Stimulated activated CD8-positive, alpha-beta memory T cell treated with anti-CD3 and anti-CD28 coated beads, Interleukin-12 subunit alpha, Interleukin-12 subunit beta, amount 100 ng/mL, for 1 hour (primary cell): ENCODE results near the gene IL13.
"Not testable (repeated sequence)": the region's sequence is repeated elsewhere in the genome, so short reads cannot be mapped to it uniquely, and the experiment has no call there.

ENCODE experiments used
- DNase-seq: peaks from one replicate; pipeline ENCODE4 v3.0.0-alpha.2; 2020; ENCODE audit warnings: low read depth

The IL13 gene

GRCh38 chr5:132657676-132658380 is at the start of gene IL13:
Gene IL13 (plus strand): TSS chr5:132658173. CDS start chr5:132658187, 14 bp downstream.
- no peak for DNase-seq

GRCh38 chr5:132611965-132612364 is 46.0 kb upstream of the IL13 start:
- no peak for DNase-seq

GRCh38 chr5:132612846-132613245 is 45.1 kb upstream of the IL13 start:
- DNase-seq, result no peak

DNA sequence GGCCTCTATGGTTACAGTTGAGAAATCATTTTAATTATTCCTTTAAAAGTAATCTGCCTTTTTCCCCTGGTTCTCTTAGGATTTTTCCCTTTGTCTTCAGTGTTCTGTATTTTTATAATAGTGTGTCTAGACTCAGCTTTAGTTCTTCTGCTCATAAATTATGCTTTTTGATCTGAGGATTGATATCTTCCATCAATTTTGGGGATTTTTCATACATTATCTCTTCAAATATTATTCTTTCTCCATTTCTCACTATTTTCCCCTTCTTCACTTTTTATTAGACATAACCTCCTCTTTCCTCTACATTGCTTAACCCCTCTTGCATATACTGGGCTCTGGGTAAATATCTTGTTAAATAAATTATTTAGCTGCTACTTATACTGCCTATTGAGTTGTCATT is 36.3 kb upstream of the IL13 start:
- no peak for DNase-seq

- no peak for DNase-seq
Measured at GRCh38 chr5:132622608-132623007, 35.4 kb upstream of the IL13 start.

DNA sequence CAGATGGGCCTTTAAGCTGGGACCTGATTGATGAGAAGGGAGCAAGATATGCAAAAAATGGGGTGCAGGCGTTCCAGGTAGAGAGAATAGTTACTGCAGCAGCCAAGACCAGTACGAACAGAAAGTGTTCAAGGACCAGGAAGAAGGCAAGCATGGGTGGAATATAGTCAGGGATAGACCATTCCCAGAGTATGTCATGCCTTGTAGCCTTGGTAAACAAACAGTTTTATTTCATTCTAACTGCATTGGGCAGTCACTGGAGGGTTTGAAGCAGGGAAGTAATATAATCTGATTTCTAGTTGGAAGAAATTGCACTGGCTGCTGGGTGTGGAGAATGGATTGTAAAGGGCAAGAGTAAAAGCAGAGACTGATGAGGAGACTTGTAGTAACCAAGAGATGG is 30.5 kb upstream of the IL13 start:
- DNase-seq, result no peak

GRCh38 chr5:132628814-132629213 is 29.2 kb upstream of the IL13 start:
- DNase-seq, result no peak

GRCh38 chr5:132629230-132629944 is 28.6 kb upstream of the IL13 start:
- DNase-seq, result no peak

DNA sequence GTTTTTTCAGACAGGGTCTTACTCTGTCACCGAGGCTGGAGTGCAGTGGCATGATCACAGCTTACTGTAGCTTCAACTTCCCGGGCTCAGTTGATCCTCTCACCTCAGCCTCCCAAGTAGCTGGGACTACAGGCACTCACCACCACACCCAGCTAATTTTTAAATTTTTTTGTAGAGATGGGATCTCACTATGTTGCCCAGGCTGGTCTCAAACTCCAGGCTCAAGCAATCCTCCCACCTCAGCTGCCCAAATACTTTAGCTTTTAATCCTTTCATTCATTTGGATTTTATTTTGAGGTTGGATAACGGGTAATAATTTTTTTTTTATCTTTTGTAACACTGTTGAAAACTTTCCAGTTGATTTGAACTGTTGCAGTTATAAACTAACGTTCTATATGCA is 24.4 kb upstream of the IL13 start:
- DNase-seq, result not testable (repeated sequence)

DNA sequence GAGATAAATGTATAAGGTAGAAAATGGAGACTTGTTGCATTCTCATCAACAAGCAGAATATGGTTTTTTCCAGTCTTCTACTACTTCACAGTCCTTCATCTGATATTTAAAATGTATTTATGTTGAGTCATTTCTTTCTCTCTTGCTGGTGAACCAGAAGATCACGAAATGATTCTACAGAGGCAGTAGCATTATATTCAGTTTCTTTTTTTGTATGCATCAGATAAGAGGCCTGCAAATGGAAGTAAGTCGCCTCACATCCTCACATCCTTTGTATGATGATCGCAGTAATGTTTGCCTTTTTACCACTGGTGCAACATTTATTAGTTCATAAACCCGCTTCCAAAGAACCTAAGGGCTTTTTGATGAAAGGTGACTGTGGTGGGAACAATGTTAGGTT is 22.1 kb upstream of the IL13 start:
- no peak for DNase-seq

DNA sequence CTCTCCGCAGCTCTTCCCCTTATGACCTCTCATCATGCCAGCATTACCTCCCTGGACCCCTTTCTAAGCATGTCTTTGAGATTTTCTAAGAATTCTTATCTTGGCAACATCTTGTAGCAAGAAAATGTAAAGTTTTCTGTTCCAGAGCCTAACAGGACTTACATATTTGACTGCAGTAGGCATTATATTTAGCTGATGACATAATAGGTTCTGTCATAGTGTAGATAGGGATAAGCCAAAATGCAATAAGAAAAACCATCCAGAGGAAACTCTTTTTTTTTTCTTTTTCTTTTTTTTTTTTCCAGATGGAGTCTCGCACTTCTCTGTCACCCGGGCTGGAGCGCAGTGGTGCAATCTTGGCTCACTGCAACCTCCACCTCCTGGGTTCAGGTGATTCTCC is 20.7 kb upstream of the IL13 start:
- DNase-seq, result no peak

GRCh38 chr5:132639706-132640130 is 18.3 kb upstream of the IL13 start:
- no peak for DNase-seq

DNA sequence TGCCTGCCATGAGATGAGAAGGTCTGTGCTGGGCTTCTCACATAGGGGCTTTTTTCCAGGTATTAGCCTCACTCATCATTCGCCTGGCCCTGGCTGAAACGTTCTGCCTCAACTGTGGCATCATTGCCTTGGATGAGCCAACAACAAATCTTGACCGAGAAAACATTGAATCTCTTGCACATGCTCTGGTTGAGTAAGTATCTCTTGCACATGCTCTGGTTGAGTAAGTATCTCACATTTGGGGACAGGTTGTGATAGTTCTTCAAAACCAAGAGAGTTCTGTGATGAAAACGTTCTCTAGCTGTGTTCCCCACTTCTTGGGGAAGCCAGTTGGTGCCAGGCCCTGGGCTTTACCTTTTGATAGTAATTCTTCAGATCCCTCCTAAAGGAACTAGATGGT is 17.4 kb upstream of the IL13 start:
- DNase-seq, result no peak

GRCh38 chr5:132641241-132641723 is 16.7 kb upstream of the IL13 start:
- no peak for DNase-seq

DNA sequence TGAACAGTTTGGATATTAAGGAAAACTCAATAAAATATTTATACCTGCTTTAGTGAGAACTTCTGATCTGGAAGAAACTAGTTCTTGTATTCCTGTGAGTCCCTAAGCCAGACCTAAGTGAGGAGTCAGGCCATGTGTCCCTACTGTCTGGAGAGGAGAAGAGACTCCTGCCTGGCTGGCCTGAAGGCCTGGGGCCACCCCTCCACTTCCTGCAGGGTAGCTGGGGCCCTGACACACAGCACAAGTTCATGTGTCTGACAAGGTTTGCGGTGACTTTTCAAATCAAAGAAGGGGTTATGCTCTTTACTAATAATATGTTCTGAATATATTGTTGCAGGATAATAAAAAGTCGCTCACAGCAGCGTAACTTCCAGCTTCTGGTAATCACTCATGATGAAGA is 16.1 kb upstream of the IL13 start:
- no peak for DNase-seq

GRCh38 chr5:132644177-132644576 is 13.8 kb upstream of the IL13 start:
- DNase-seq, result no peak

- no peak for DNase-seq
Measured at GRCh38 chr5:132646583-132647266, 11.2 kb upstream of the IL13 start.

DNA sequence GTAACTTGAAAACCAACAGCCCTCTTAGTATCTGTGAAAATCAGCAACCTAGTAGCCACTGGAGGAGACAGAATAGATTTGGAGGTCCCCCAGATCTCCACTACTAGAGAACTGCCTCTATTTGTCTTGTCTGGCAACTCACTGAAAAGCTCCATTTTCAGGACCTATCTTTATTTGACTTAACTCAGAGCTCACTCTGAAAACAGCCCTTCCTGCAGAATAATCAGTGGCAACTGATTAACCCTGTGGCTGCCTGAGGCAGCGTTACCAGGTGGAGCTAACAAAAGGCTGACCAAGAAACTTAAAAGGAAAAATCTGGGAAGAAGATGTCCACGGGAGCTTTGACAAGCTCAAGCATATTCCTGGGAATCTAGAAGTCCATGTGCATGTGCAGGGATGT is 10.5 kb upstream of the IL13 start:
- no peak for DNase-seq

DNA sequence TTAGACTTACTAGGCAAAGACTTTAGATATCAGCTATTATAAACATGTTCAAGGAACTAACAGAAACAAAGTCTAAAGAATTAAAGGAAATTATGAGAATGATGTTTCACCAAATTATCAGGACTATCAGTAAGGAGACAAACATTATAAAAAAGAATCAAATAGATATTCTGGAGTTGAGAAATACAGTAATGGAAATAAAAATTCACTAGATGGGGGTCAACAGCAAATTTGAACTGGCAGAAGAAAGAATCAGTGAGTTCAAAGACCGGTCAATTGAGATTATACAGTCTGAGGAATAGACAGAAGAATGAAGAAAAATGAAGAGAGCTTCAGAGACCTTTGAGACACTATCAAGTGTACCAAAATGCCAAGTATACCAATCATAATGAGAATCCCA is 9.6 kb upstream of the IL13 start:
- DNase-seq, result no peak

DNA sequence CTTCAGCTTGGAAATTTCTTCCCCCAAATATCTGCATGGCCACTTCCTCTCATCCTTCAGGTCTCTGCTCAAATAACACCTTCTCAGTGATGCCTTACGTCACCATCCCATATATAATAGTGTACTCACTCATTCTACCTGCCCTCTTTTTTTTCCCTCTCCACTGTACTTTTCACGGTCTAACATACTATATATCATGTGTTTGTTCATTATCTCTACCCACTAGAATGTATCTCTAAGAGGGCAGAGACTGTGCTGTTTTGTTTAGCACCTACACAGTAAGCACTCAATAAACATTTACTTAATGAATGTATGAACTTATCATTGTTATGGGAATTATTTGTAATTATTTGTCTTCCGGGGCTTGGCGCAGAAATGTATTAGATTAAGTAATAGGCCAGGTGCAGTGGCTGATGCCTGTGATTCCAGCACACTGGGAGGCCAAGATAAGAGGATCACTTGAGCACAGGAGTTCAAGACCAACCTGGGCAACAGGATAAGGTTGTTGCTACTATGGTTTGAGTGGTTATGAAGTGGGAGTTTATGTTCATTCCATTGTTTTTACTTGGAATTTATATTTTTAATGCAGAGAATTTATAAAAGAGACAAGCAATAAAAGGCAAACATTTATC is 6.0 kb upstream of the IL13 start:
- no peak for DNase-seq

DNA sequence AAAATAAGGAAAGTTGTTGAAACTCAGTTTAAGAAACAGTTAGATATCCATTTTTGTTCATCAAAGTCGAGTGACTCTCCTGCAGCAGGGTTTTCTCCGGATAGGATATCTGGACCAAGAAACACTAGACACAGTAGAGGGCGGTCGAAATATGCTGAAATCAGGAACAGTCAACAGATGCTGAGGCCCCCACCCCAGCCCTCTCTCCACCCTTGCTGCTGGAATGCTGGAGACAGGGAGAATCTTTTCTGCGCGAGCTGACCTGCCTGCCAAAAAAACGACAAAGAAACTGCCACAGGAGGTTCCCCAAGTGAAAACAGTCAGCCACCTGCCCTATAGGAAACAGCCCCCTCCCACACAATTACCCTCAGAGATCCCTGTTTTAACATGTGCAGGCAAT is 4.3 kb upstream of the IL13 start:
- DNase-seq, result no peak
